ENCODE data around the gene HMGA1. TPM values are rescaled to one million over a fixed set of nuclear protein-coding genes. Genes with fewer than 3 reads are reported as not detected.

HMGA1 gene
- total and polyA plus RNA-seq, 10 of the 15 experiments (the other 5 are each of a cell fraction or from before 2014, with no cell fraction given) = 13.4 to 885 (median 508) TPM

DNA sequence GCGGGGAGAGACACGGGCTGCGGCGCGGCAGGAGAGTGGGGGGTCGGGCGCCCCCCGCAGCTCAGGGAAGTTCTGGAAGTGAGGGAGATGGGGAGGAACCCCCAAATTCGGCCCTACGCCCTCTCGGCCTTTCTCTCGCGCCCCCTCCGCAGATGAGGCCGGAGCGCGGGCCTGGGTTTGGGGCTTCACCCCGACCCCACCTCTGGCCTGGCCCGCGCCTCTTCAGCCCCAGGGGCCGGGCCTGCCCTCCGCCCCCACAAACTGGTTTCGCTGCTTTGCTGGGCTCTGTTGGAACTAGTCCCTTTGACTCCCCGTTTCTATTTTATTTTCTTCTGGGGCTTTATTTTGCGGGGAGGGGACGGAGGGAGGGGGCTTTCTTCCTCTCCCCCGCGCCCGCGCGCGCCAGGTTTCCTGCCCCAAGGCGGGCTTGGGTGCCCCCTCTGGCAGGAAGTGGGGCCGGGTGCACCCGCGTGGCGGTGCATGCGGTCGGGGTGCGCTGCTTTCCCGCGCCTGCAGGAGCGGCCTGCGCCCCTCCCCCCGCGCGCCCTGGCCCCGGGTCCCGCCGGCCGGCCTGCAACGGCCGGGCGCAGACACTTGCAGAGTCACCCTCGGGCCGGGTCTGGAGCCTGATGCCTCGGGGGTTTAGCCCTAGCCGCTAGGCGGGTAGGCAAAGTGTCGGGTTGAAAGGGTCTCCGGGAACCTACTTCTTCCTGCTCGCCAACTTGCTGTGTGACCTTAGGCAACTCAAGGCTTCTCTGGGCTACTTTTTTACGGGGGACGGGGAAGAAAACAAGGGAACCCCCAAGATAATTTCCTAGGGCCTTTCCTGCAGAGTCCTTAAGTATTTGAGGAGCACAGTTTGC is 1.3 kb downstream of the HMGA1 start:
- Histone ChIP-seq H3K9ac (ENCODE audit: control insufficient read depth, insufficient read depth, low read length) (peak overlapping the region; percentile 99), H3K4me1 (ENCODE audit: control insufficient read depth, insufficient read depth, low read length) (peaks cover 21% of the 10 kb centered on the region), H2AFZ (ENCODE audit: control insufficient read depth, low read depth, low read length) (peak overlapping the region; percentile 44; the same call in 1 of the 2 replicates), H3K27ac (ENCODE audit: control insufficient read depth, insufficient read depth) (peak overlapping the region; percentile 94), H4K20me1 (ENCODE audit: control insufficient read depth, insufficient read depth) (peaks cover 5% of the 10 kb centered on the region; the same call in 1 of the 2 replicates), H3K4me2 (ENCODE audit: control insufficient read depth, insufficient read depth) (peak overlapping the region; percentile 85), H3K4me3 (peak overlapping the region; percentile 93), H3K36me3 (ENCODE audit: control insufficient read depth in 2 of 2, insufficient read depth in 2 of 2, low read length in 1 of 2) (peaks cover 19 to 25% of the 10 kb centered on the region in 2 experiments), H3K9me3 (replicated peaks; ENCODE audit: control insufficient read depth, insufficient read depth, low read length) (no peaks in the 10 kb centered on the region), H3K27me3 (replicated peaks in 1 of 2; ENCODE audit: control insufficient read depth in 2 of 2, insufficient read depth in 2 of 2, low read length in 1 of 2) (no peaks in the 10 kb centered on the region), H3K79me2 (ENCODE audit: control insufficient read depth, insufficient read depth, low read length) (peaks cover 51% of the 10 kb centered on the region)
- in situ Hi-C loops (cut with MboI) (loop anchor here (25.0 kb wide), 1 partner anchor 374 kb away; no protein-coding TSS in a partner anchor), intact Hi-C loops (cut with micrococcal nuclease; ENCODE audit: unreplicated experiment) (no loop called here)
- ATAC-seq (peak; percentile 30), DNase-seq (ENCODE audit: low read depth, low spot score) (no peak), FAIRE-seq (peak; percentile 23)
- CTCF ChIA-PET = interaction anchor here (1.5 kb wide), 1 partner anchor 42 kb away, joined by 5 read pairs; no protein-coding TSS in a partner anchor
- WGBS (ENCODE audit: insufficient coverage, insufficient replicate concordance, low lambda C conversion rate, missing lambda C conversion rate) = 1% methylated on average over 40 of the region's 64 CpGs
- RAD21 ChIA-PET (ENCODE audit: unreplicated experiment) = interaction anchor here (1.7 to 2.1 kb wide), 4 partner anchors 11 to 42 kb away, joined by 5 to 17 read pairs (median 10); partner anchors contain the start of gene SMIM29
- SMC1A ChIA-PET (ENCODE audit: uncharacterized antibody, unreplicated experiment) = no interaction called here
- no TSS peak for BruUV-seq (replicated peaks)
- POLR2A ChIA-PET = interaction anchor here (1.0 to 2.1 kb wide), 6 partner anchors 10 to 420 kb away, joined by 3 to 20 read pairs (median 5); no protein-coding TSS in a partner anchor
- TF ChIP-seq, protein P1, sequence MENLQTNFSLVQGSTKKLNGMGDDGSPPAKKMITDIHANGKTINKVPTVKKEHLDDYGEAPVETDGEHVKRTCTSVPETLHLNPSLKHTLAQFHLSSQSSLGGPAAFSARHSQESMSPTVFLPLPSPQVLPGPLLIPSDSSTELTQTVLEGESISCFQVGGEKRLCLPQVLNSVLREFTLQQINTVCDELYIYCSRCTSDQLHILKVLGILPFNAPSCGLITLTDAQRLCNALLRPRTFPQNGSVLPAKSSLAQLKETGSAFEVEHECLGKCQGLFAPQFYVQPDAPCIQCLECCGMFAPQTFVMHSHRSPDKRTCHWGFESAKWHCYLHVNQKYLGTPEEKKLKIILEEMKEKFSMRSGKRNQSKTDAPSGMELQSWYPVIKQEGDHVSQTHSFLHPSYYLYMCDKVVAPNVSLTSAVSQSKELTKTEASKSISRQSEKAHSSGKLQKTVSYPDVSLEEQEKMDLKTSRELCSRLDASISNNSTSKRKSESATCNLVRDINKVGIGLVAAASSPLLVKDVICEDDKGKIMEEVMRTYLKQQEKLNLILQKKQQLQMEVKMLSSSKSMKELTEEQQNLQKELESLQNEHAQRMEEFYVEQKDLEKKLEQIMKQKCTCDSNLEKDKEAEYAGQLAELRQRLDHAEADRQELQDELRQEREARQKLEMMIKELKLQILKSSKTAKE (IDR thresholded peaks at IDR 0.05; ENCODE audit: low read depth, poor library complexity, severe bottlenecking) = no peak
- TF ChIP-seq CEBPB (IDR thresholded peaks at IDR 0.05; ENCODE audit: borderline replicate concordance in 1 of 2, low read depth in 2 of 2, low read length in 2 of 2) = no peak
- no peak for TF ChIP-seq JUNB (IDR thresholded peaks at IDR 0.05)
- TF ChIP-seq CBX3 (IDR thresholded peaks at IDR 0.05; ENCODE audit: borderline replicate concordance, low read depth) = no peak
- TF ChIP-seq, protein P2, sequence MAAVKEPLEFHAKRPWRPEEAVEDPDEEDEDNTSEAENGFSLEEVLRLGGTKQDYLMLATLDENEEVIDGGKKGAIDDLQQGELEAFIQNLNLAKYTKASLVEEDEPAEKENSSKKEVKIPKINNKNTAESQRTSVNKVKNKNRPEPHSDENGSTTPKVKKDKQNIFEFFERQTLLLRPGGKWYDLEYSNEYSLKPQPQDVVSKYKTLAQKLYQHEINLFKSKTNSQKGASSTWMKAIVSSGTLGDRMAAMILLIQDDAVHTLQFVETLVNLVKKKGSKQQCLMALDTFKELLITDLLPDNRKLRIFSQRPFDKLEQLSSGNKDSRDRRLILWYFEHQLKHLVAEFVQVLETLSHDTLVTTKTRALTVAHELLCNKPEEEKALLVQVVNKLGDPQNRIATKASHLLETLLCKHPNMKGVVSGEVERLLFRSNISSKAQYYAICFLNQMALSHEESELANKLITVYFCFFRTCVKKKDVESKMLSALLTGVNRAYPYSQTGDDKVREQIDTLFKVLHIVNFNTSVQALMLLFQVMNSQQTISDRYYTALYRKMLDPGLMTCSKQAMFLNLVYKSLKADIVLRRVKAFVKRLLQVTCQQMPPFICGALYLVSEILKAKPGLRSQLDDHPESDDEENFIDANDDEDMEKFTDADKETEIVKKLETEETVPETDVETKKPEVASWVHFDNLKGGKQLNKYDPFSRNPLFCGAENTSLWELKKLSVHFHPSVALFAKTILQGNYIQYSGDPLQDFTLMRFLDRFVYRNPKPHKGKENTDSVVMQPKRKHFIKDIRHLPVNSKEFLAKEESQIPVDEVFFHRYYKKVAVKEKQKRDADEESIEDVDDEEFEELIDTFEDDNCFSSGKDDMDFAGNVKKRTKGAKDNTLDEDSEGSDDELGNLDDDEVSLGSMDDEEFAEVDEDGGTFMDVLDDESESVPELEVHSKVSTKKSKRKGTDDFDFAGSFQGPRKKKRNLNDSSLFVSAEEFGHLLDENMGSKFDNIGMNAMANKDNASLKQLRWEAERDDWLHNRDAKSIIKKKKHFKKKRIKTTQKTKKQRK (IDR thresholded peaks at IDR 0.05; ENCODE audit: low read depth, low read length) = no peak
- TF ChIP-seq RBBP5 (conservative IDR thresholded peaks at IDR 0.05) = no peak
- no peak for TF ChIP-seq FOS (IDR thresholded peaks at IDR 0.05; ENCODE audit: borderline replicate concordance, extremely low read depth, insufficient read length)
- no peak for TF ChIP-seq RFX5 (IDR thresholded peaks at IDR 0.05; ENCODE audit: low read depth, low read length)
- no peak for TF ChIP-seq RELA (IDR thresholded peaks at IDR 0.05; ENCODE audit: borderline replicate concordance, partially characterized antibody)
- TF ChIP-seq SREBF1 (IDR thresholded peaks at IDR 0.05; ENCODE audit: low read length) = no peak
- TF ChIP-seq ZNF384 (IDR thresholded peaks at IDR 0.05; ENCODE audit: borderline replicate concordance, low read depth, low read length) = no peak
- no peak for TF ChIP-seq BRCA1 (IDR thresholded peaks at IDR 0.05; ENCODE audit: low read depth, low read length)
- TF ChIP-seq, protein P3, sequence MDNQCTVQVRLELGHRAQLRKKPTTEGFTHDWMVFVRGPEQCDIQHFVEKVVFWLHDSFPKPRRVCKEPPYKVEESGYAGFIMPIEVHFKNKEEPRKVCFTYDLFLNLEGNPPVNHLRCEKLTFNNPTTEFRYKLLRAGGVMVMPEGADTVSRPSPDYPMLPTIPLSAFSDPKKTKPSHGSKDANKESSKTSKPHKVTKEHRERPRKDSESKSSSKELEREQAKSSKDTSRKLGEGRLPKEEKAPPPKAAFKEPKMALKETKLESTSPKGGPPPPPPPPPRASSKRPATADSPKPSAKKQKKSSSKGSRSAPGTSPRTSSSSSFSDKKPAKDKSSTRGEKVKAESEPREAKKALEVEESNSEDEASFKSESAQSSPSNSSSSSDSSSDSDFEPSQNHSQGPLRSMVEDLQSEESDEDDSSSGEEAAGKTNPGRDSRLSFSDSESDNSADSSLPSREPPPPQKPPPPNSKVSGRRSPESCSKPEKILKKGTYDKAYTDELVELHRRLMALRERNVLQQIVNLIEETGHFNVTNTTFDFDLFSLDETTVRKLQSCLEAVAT (IDR thresholded peaks at IDR 0.05) = no peak
- TF ChIP-seq EZH2 (IDR thresholded peaks at IDR 0.05; ENCODE audit: borderline replicate concordance, control insufficient read depth, low read depth, low read length) = no peak
- TF ChIP-seq CBFB (IDR thresholded peaks at IDR 0.05; ENCODE audit: low read depth) = no peak
- TF ChIP-seq, protein P4, sequence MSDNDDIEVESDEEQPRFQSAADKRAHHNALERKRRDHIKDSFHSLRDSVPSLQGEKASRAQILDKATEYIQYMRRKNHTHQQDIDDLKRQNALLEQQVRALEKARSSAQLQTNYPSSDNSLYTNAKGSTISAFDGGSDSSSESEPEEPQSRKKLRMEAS (IDR thresholded peaks at IDR 0.05; ENCODE audit: low read depth, low read length) = peak; percentile 88

All from GM12878 (cell line).